IMR-90 (cell line): ENCODE measurements around the gene VDR. TPM values are rescaled to one million over a fixed set of nuclear protein-coding genes. Genes with fewer than 3 reads are reported as not detected.

Experiments used
- NFE2L2 ChIP-seq: fragments of 150-350 bp; IDR thresholded peaks from 2 replicates; pipeline ENCODE4 v1.6.1; 2016; ENCODE audit warnings: low read depth, mild to moderate bottlenecking, low read length
- POLR2A ChIP-seq: IDR thresholded peaks from 2 replicates; pipeline ENCODE4 v1.6.1; 2012; ENCODE audit warnings: mild to moderate bottlenecking, low read depth, low read length
- polyA plus RNA-seq, 3 experiments: library from polyadenylated mRNA; depleted of rRNA; stranded (reverse); fragments of >200 nt; gene quantifications; 2 replicates each; pipeline ENCODE4 v1.2.3, GENCODE V29; 2012; ENCODE audit warnings: low replicate concordance in 1 of 3
- total RNA-seq: library from RNA; depleted of rRNA; stranded (reverse); fragments of >200 nt; gene quantifications from 2 replicates; pipeline ENCODE4 v1.2.3, GENCODE V29; 2012
- TF ChIP-seq, protein P1 (sequence below): conservative IDR thresholded peaks from 2 replicates; pipeline ENCODE4 v1.5.1; 2012; ENCODE audit warnings: mild to moderate bottlenecking, low read depth, low read length, improper control_type of control experiment

Gene VDR
- total and polyA plus RNA-seq, 2 of the 4 experiments (the other 2 are of a cell fraction), result 5.4 to 8.5 TPM

GRCh38 chr12:47949441-47950341 lies 44.9 kb upstream of the VDR start (continued):
- TF ChIP-seq, protein P1, sequence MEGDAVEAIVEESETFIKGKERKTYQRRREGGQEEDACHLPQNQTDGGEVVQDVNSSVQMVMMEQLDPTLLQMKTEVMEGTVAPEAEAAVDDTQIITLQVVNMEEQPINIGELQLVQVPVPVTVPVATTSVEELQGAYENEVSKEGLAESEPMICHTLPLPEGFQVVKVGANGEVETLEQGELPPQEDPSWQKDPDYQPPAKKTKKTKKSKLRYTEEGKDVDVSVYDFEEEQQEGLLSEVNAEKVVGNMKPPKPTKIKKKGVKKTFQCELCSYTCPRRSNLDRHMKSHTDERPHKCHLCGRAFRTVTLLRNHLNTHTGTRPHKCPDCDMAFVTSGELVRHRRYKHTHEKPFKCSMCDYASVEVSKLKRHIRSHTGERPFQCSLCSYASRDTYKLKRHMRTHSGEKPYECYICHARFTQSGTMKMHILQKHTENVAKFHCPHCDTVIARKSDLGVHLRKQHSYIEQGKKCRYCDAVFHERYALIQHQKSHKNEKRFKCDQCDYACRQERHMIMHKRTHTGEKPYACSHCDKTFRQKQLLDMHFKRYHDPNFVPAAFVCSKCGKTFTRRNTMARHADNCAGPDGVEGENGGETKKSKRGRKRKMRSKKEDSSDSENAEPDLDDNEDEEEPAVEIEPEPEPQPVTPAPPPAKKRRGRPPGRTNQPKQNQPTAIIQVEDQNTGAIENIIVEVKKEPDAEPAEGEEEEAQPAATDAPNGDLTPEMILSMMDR, result peak; percentile 88
- no peak for TF ChIP-seq POLR2A
- no peak for TF ChIP-seq NFE2L2
